SK-N-SH (cell line): ENCODE data around the gene KRTAP19-1. TPM values are rescaled to one million over a fixed set of nuclear protein-coding genes. Genes with fewer than 3 reads are reported as not detected.

Source experiments
- CTCF ChIA-PET: fragments of 300-600, 350-600 bp; formaldehyde crosslinking; extraction: SDS; loops from one replicate; lab custom pipeline; 2021; lab: Yijun Ruan, JAX
- POLR2A ChIA-PET: fragments of 350-600 bp; sonication (Branson Sonifier 250); formaldehyde crosslinking; extraction: SDS; loops from one replicate; lab custom pipeline; 2020; ENCODE audit warnings: antibody characterized with exemption, inconsistent platforms; lab: Yijun Ruan, JAX
- DNase-seq: peaks from one replicate; pipeline ENCODE4 v3.0.0; 2012
- H2AFZ ChIP-seq: fragments of 200-600 bp; sonication (generic); 2 replicates; pipeline ENCODE4 v1.8.1; 2016; ENCODE audit warnings: antibody characterized with exemption, mild to moderate bottlenecking, low read depth
- H3F3A ChIP-seq: fragments of 200-600 bp; sonication (generic); replicated peaks from 2 replicates; pipeline ENCODE3; 2016; ENCODE audit warnings: antibody characterized with exemption, mild to moderate bottlenecking; ENCODE audit not compliant: insufficient read depth
- H3K27ac ChIP-seq, 2 experiments: fragments of 200-500 bp in 1 of 2; fragments of 200-600 bp in 1 of 2; sonication (Bioruptor generic) in 1 of 2; sonication (generic), shearing (Covaris generic) in 1 of 2; 2 replicates each; pipeline versions ENCODE4 v1.5.1 to v1.6.1; 2014 to 2016; ENCODE audit warnings: low read depth in 2 of 2, inconsistent platforms in 1 of 2, low read length in 1 of 2, mild to moderate bottlenecking in 1 of 2, mixed read lengths in 1 of 2
- H3K27me3 ChIP-seq: fragments of 200-600 bp; sonication (generic), shearing (Covaris generic); 2 replicates; pipeline ENCODE4 v1.6.1; 2016; ENCODE audit warnings: mixed run types; ENCODE audit not compliant: insufficient read depth
- H3K36me3 ChIP-seq, 2 experiments: fragments of 200-500 bp in 1 of 2; fragments of 200-600 bp in 1 of 2; sonication (Bioruptor generic) in 1 of 2; sonication (generic) in 1 of 2; replicated peaks in 1 of 2; 2 replicates each; pipeline versions ENCODE3 to v1.5.1; 2014 to 2016; ENCODE audit warnings: low read length in 1 of 2, mild to moderate bottlenecking in 1 of 2; ENCODE audit not compliant: insufficient read depth in 2 of 2, control insufficient read depth in 1 of 2
- H3K4me1 ChIP-seq, 2 experiments: fragments of 200-500 bp in 1 of 2; fragments of 200-600 bp in 1 of 2; sonication (Bioruptor generic) in 1 of 2; sonication (generic), shearing (Covaris generic) in 1 of 2; 2 replicates each; pipeline versions ENCODE4 v1.5.1 to v1.6.1; 2014 to 2016; ENCODE audit warnings: low read depth in 1 of 2, low read length in 1 of 2, mixed run types in 1 of 2; ENCODE audit not compliant: insufficient read depth in 2 of 2, control insufficient read depth in 1 of 2
- H3K4me2 ChIP-seq: fragments of 200-600 bp; sonication (generic), shearing (Covaris generic); 2 replicates; pipeline ENCODE4 v1.6.1; 2017; ENCODE audit warnings: mixed run types
- H3K4me3 ChIP-seq, 2 experiments: fragments of 200-500 bp in 1 of 2; fragments of 200-600 bp in 1 of 2; sonication (Bioruptor generic) in 1 of 2; sonication (generic), shearing (Covaris generic) in 1 of 2; 2 replicates each; pipeline versions ENCODE4 v1.5.1 to v1.8.1; 2014 to 2016; ENCODE audit warnings: low read depth in 2 of 2, inconsistent platforms in 1 of 2, low read length in 1 of 2, mild to moderate bottlenecking in 1 of 2, mixed read lengths in 1 of 2, moderate library complexity in 1 of 2
- H3K79me2 ChIP-seq: fragments of 200-600 bp; sonication (generic); 2 replicates; pipeline ENCODE4 v1.8.1; 2017; ENCODE audit warnings: mild to moderate bottlenecking; ENCODE audit not compliant: insufficient read depth
- H3K9ac ChIP-seq: fragments of 200-600 bp; sonication (generic); 2 replicates; pipeline ENCODE4 v1.6.1; 2017; ENCODE audit warnings: mixed run types
- H3K9me2 ChIP-seq: fragments of 200-600 bp; sonication (generic); 2 replicates; pipeline ENCODE4 v1.6.1; 2017; ENCODE audit warnings: mixed run types
- H3K9me3 ChIP-seq: fragments of 200-600 bp; sonication (generic); 2 replicates; pipeline ENCODE4 v1.6.1; 2017; ENCODE audit warnings: mixed run types, mild to moderate bottlenecking, moderate library complexity
- H4K20me1 ChIP-seq: fragments of 200-600 bp; sonication (generic); 2 replicates; pipeline ENCODE4 v1.6.1; 2017; ENCODE audit warnings: mild to moderate bottlenecking, mixed run types; ENCODE audit not compliant: insufficient read depth
- CTCF ChIP-seq: fragments of 200-600 bp; sonication (generic); IDR thresholded peaks from 2 replicates; pipeline ENCODE4 v1.6.1; 2017; ENCODE audit warnings: antibody characterized with exemption, mild to moderate bottlenecking, moderate library complexity
- ELF1 ChIP-seq: IDR thresholded peaks from 2 replicates; pipeline ENCODE4 v1.4.0; 2012
- GABPA ChIP-seq: IDR thresholded peaks from 2 replicates; pipeline ENCODE4 v1.4.0; 2012; ENCODE audit warnings: low read depth, mild to moderate bottlenecking
- MAX ChIP-seq: IDR thresholded peaks from 2 replicates; pipeline ENCODE4 v1.4.0; 2012; ENCODE audit warnings: low read depth
- MEF2A ChIP-seq: IDR thresholded peaks from 2 replicates; pipeline ENCODE4 v1.4.0; 2012; ENCODE audit warnings: low read depth, borderline replicate concordance
- NRF1 ChIP-seq: IDR thresholded peaks from 2 replicates; pipeline ENCODE4 v1.6.1; 2012; ENCODE audit warnings: low read depth, mild to moderate bottlenecking, low read length
- PBX3 ChIP-seq: IDR thresholded peaks from 2 replicates; pipeline ENCODE4; 2012
- POLR2AphosphoS5 ChIP-seq: IDR thresholded peaks from 2 replicates; pipeline ENCODE4 v1.6.1; 2012; ENCODE audit warnings: low read depth, low read length
- RCOR1 ChIP-seq: fragments of 150-350 bp; IDR thresholded peaks from 2 replicates; pipeline ENCODE4 v1.6.1; 2017; ENCODE audit warnings: antibody characterized with exemption, low read length
- RFX5 ChIP-seq: IDR thresholded peaks from 2 replicates; pipeline ENCODE4 v1.6.1; 2012; ENCODE audit warnings: mild to moderate bottlenecking, improper control_type of control experiment, low read length
- SIN3A ChIP-seq: IDR thresholded peaks from 2 replicates; pipeline ENCODE4 v1.6.1; 2012; ENCODE audit warnings: low read depth, mild to moderate bottlenecking, low read length, moderate library complexity, borderline replicate concordance
- SMC3 ChIP-seq: IDR thresholded peaks from 2 replicates; pipeline ENCODE4 v1.6.1; 2012; ENCODE audit warnings: low read depth, low read length, improper control_type of control experiment
- TAF1 ChIP-seq: IDR thresholded peaks from 2 replicates; pipeline ENCODE4 v1.6.1; 2012; ENCODE audit warnings: low read depth, mild to moderate bottlenecking, low read length, moderate library complexity, borderline replicate concordance
- TCF12 ChIP-seq: IDR thresholded peaks from 2 replicates; pipeline ENCODE4 v1.4.0; 2012
- TEAD4 ChIP-seq: IDR thresholded peaks from 2 replicates; pipeline ENCODE4 v1.4.0; 2012; ENCODE audit warnings: mild to moderate bottlenecking, borderline replicate concordance; ENCODE audit not compliant: insufficient read depth
- USF2 ChIP-seq: fragments of 150-350 bp; IDR thresholded peaks from 2 replicates; pipeline ENCODE4 v1.6.1; 2017; ENCODE audit warnings: antibody characterized with exemption, low read length, low read depth, borderline replicate concordance
- WGBS: methylation state at CpG from one replicate; pipeline ENCODE4 v1.1.6; 2017; ENCODE audit warnings: low lambda C conversion rate; 5-methylcytosine and 5-hydroxymethylcytosine counted together
- polyA plus RNA-seq, 3 experiments: library from polyadenylated mRNA; depleted of rRNA; stranded (reverse); fragments of >200 nt; gene quantifications; 2 replicates each; pipeline ENCODE4 v1.2.3, GENCODE V29; 2012

KRTAP19-1 gene
- polyA plus RNA-seq, 1 of the 3 experiments (the other 2 are of a cell fraction): not detected

- ChIA-PET CTCF (no interaction called here), POLR2A (no interaction called here)
- H4K20me1 ChIP-seq: no peaks in the 10 kb centered on the region
- H3K9me2 ChIP-seq: no peaks in the 10 kb centered on the region
- WGBS: 2% methylated on average over 3 of the region's 3 CpGs
- TF ChIP-seq ELF1 (no peak), TEAD4 (no peak), PBX3 (no peak), USF2 (no peak), RFX5 (no peak), MEF2A (no peak), TCF12 (no peak), POLR2AphosphoS5 (no peak), GABPA (no peak), CTCF (no peak), SIN3A (no peak), RCOR1 (no peak), NRF1 (no peak), SMC3 (no peak), MAX (no peak), TAF1 (no peak)
- no peaks in the 10 kb centered on the region for H3F3A ChIP-seq
- H3K27me3 ChIP-seq: no peaks in the 10 kb centered on the region
- no peak overlapping the region for H3K27ac ChIP-seq
- H3K79me2 ChIP-seq: no peaks in the 10 kb centered on the region
- peaks cover 3% of the 10 kb centered on the region; the same call in 1 of the 2 replicates for H3K9me3 ChIP-seq
- H3K9ac ChIP-seq: no peak overlapping the region
- no peak for DNase-seq
- H2AFZ ChIP-seq: no peak overlapping the region
- H3K4me1 ChIP-seq: no peaks in the 10 kb centered on the region
- no peaks in the 10 kb centered on the region for H3K36me3 ChIP-seq
- H3K4me3 ChIP-seq: no peak overlapping the region
- H3K4me2 ChIP-seq: no peak overlapping the region
These were observed 2.2 kb downstream of the KRTAP19-1 start for GRCh38 chr21:30478004-30478403.
